K562 (cell line): ENCODE data around the gene HS6ST1. TPM values are rescaled to one million over a fixed set of nuclear protein-coding genes. Genes with fewer than 3 reads are reported as not detected.

ENCODE experiments used
- ATAC-seq: fragments of 200-7000 bp; cut with Tn5 transposase; 3 replicates; pipeline ENCODE4 v1.9.1; 2020; ENCODE audit warnings: moderate library complexity
- BruUV-seq: library from RNA; stranded (reverse); fragments of 400-500 nt; replicated peaks from 2 replicates; lab custom pipeline; 2021; lab: Mats Ljungman, UMichigan
- CTCF ChIA-PET: fragments of 300-600 bp; formaldehyde crosslinking; extraction: SDS; loops from one replicate; lab custom pipeline; 2021; ENCODE audit warnings: low intra/inter-chr PET ratio; lab: Yijun Ruan, JAX
- POLR2A ChIA-PET: fragments of 300-600, 350-650 bp; sonication (Branson Sonifier 250); formaldehyde crosslinking; extraction: SDS; loops from one replicate; lab custom pipeline; 2021; ENCODE audit warnings: antibody characterized with exemption, inconsistent platforms; lab: Yijun Ruan, JAX
- DNase-seq, 4 experiments: peaks; one replicate each; pipeline versions ENCODE4 v3.0.0 to v3.0.0-alpha.2; 2011 to 2018; ENCODE audit warnings: low spot score in 3 of 4, mixed read lengths in 3 of 4; ENCODE audit errors: extremely low read depth in 1 of 4
- FAIRE-seq: peaks from 2 replicates; lab custom pipeline; 2011; peaks lifted over from hg19 to GRCh38; lab: Jason Lieb, UNC
- H2AFZ ChIP-seq: 2 replicates; pipeline ENCODE4 v1.6.0; 2011; ENCODE audit warnings: low read depth, low read length, control low read depth, inconsistent platforms
- H3K27ac ChIP-seq: fragments of 200-600 bp; 3 replicates; pipeline ENCODE4 v1.8.0; 2011; ENCODE audit warnings: low read depth, mild to moderate bottlenecking, control low read depth, inconsistent platforms, low read length, moderate library complexity, mixed read lengths; ENCODE audit errors: extremely low read depth
- H3K27me3 ChIP-seq, 2 experiments: fragments of 300-600 bp in 1 of 2; 2 replicates in 1 of 2; 3 replicates in 1 of 2; pipeline versions ENCODE4 v1.6.0 to v1.8.0; 2011; ENCODE audit warnings: inconsistent platforms in 2 of 2, low read length in 2 of 2, mild to moderate bottlenecking in 1 of 2, mixed read lengths in 1 of 2, moderate library complexity in 1 of 2; ENCODE audit not compliant: control insufficient read depth in 2 of 2, insufficient read depth in 2 of 2
- H3K36me3 ChIP-seq: fragments of 300-600 bp; 3 replicates; pipeline ENCODE4 v1.8.0; 2011; ENCODE audit warnings: mild to moderate bottlenecking, low read length, inconsistent platforms; ENCODE audit not compliant: control insufficient read depth, insufficient read depth
- H3K4me1 ChIP-seq, 2 experiments: fragments of 200-600 bp in 1 of 2; replicated peaks in 1 of 2; 2 replicates in 1 of 2; 3 replicates in 1 of 2; pipeline versions ENCODE4 v1.5.1 to v1.8.0; 2011; ENCODE audit warnings: inconsistent platforms in 2 of 2, low read length in 2 of 2, mild to moderate bottlenecking in 1 of 2, mixed read lengths in 1 of 2, moderate library complexity in 1 of 2; ENCODE audit not compliant: control insufficient read depth in 2 of 2, insufficient read depth in 2 of 2
- H3K4me2 ChIP-seq: 2 replicates; pipeline ENCODE4 v1.6.1; 2011; ENCODE audit warnings: low read length, control low read depth, inconsistent platforms, mixed read lengths; ENCODE audit not compliant: insufficient read depth
- H3K4me3 ChIP-seq: fragments of 200-600 bp; sonication (generic), shearing (Covaris generic); 2 replicates; pipeline ENCODE4 v1.5.1; 2016; ENCODE audit warnings: control low read depth, inconsistent platforms
- H3K79me2 ChIP-seq: fragments of 200-600 bp; 3 replicates; pipeline ENCODE4 v1.8.0; 2011; ENCODE audit warnings: low read length, inconsistent platforms; ENCODE audit not compliant: control insufficient read depth, insufficient read depth
- H3K9ac ChIP-seq, 2 experiments: 2 replicates each; pipeline versions ENCODE4 v1.6.0 to v1.6.1; 2011; ENCODE audit warnings: low read depth in 2 of 2, low read length in 2 of 2, control low read depth in 1 of 2, inconsistent platforms in 1 of 2, mild to moderate bottlenecking in 1 of 2, mixed read lengths in 1 of 2; ENCODE audit not compliant: insufficient read depth in 1 of 2
- H3K9me1 ChIP-seq: one replicate; pipeline ENCODE4 v1.6.0; 2011; ENCODE audit warnings: inconsistent platforms, mild to moderate bottlenecking, low read length, moderate library complexity; ENCODE audit not compliant: control insufficient read depth, insufficient read depth
- H3K9me3 ChIP-seq: replicated peaks from 2 replicates; pipeline ENCODE4 v1.5.1; 2011; ENCODE audit warnings: low read depth, low read length, inconsistent platforms; ENCODE audit not compliant: control insufficient read depth, insufficient read depth
- H4K20me1 ChIP-seq: replicated peaks from 2 replicates; pipeline ENCODE4 v1.6.1; 2011; ENCODE audit warnings: low read length, inconsistent platforms, mixed read lengths; ENCODE audit not compliant: control insufficient read depth, insufficient read depth
- C11orf30 ChIP-seq: fragments of 450-650 bp; IDR thresholded peaks from 2 replicates; pipeline ENCODE4 v1.6.1; 2016; ENCODE audit warnings: low read depth, mild to moderate bottlenecking
- HDAC6 ChIP-seq: IDR thresholded peaks from 2 replicates; pipeline ENCODE4 v1.6.1; 2012; ENCODE audit warnings: low read depth, mild to moderate bottlenecking, control low read depth, inconsistent platforms, low read length, moderate library complexity
- ILK ChIP-seq: fragments of 450-650 bp; IDR thresholded peaks from 2 replicates; pipeline ENCODE4 v1.6.1; 2016; ENCODE audit warnings: missing genetic modification characterization, low read depth, mild to moderate bottlenecking, missing compliant biosample characterization, moderate library complexity, borderline replicate concordance
- MTA1 ChIP-seq: fragments of 450-650 bp; IDR thresholded peaks from 2 replicates; pipeline ENCODE4 v1.6.1; 2017; ENCODE audit warnings: borderline replicate concordance
- RNF2 ChIP-seq: sonication (generic); IDR thresholded peaks from 2 replicates; pipeline ENCODE4 v1.6.1; 2016
- SNAPC5 ChIP-seq: fragments of 250-450 bp; sonication (Bioruptor Pico); IDR thresholded peaks from 2 replicates; pipeline ENCODE4 v1.8.0; 2021; ENCODE audit warnings: moderate library complexity, mild to moderate bottlenecking, inconsistent platforms
- SRSF9 ChIP-seq: fragments of 200-400 bp; formaldehyde crosslinking; IDR thresholded peaks from 2 replicates; pipeline ENCODE4 v1.6.1; 2017; ENCODE audit warnings: low read depth, low read length, borderline replicate concordance
- ZKSCAN1 ChIP-seq: fragments of 150-350 bp; IDR thresholded peaks from 2 replicates; pipeline ENCODE4 v1.6.1; 2016; ENCODE audit warnings: low read depth, low read length
- ZNF449 ChIP-seq: fragments of 250-450 bp; sonication (Bioruptor Pico); IDR thresholded peaks from 2 replicates; pipeline ENCODE4 v1.8.0; 2022; ENCODE audit warnings: moderate library complexity, mild to moderate bottlenecking, inconsistent platforms
- WGBS: fragments of 100-300 bp; shearing (Covaris generic); methylation state at CpG from one replicate; pipeline ENCODE4 v1.1.6; 2016; ENCODE audit warnings: low coverage, mixed read lengths; ENCODE audit not compliant: insufficient coverage; ENCODE audit errors: missing lambda C conversion rate; 5-methylcytosine and 5-hydroxymethylcytosine counted together
- in situ Hi-C: fragments of 300-500 bp; cut with MboI; formaldehyde crosslinking; loops from 4 replicates; pipeline ENCODE4 v1.15.0; 2018; ENCODE audit warnings: inconsistent platforms, mixed read lengths
- intact Hi-C: fragments of 100-400 bp; cut with micrococcal nuclease; formaldehyde crosslinking; loops from 2 replicates; pipeline ENCODE4 v1.14.2; 2022
- polyA plus RNA-seq, 8 experiments: library from polyadenylated mRNA; depleted of rRNA in 4 of 8; stranded (reverse) in 5 of 8; unstranded in 3 of 8; fragments of >200 nt; fragmentation: Nextera tagmentation in 2 of 8; fragmentation: Illumina TruSeq in 1 of 8; extraction: Ambion mirVana in 2 of 8; extraction: Trizol in 1 of 8; gene quantifications; 2 replicates each; pipeline versions ENCODE4 v1.2.1 to v1.2.3, GENCODE V29; 2011 to 2014; ENCODE audit warnings: inconsistent platforms in 1 of 8, missing spikeins in 1 of 8
- total RNA-seq, 7 experiments: library from RNA; depleted of rRNA in 6 of 7; stranded (reverse); fragments of >200 nt in 6 of 7; fragmentation: Illumina TruSeq in 2 of 7; extraction: Trizol in 2 of 7; gene quantifications; 2 replicates each; pipeline versions ENCODE4 v1.2.1 to v1.2.3, GENCODE V29; 2011 to 2021; ENCODE audit warnings: low replicate concordance in 1 of 7

HS6ST1 gene
- total and polyA plus RNA-seq, 9 of the 15 experiments (the other 6 are each of a cell fraction or from before 2014, with no cell fraction given), result 0.06 to 7.4 (median 3.8) TPM

GRCh38 chr2:128241896-128242295 lies 76.8 kb downstream of the HS6ST1 start:
- H3K79me2 ChIP-seq, result no peaks in the 10 kb centered on the region
- no peak overlapping the region for H3K4me3 ChIP-seq
- H3K27ac ChIP-seq, result no peak overlapping the region
- ATAC-seq (no peak), FAIRE-seq (no peak), DNase-seq (no peak)
- no peak for TF ChIP-seq ZKSCAN1
- TF ChIP-seq C11orf30, result no peak
- TF ChIP-seq HDAC6, result no peak
- TF ChIP-seq RNF2, result no peak
- no peak for TF ChIP-seq MTA1
- TF ChIP-seq ILK (tag), result no peak
- TF ChIP-seq ZNF449 (CRISPR knock-in tag), result no peak
- no peak for TF ChIP-seq SRSF9
- no peak for TF ChIP-seq SNAPC5
- WGBS, result 20% methylated on average over 3 of the region's 3 CpGs
- no peak overlapping the region for H3K4me2 ChIP-seq
- H3K9me3 ChIP-seq, result no peaks in the 10 kb centered on the region; the same call in 1 of the 2 replicates
- peaks cover 5 to 39% of the 10 kb centered on the region in 2 experiments; a peak in 3 of 5 replicates for H3K27me3 ChIP-seq
- no peak overlapping the region for H3K9ac ChIP-seq
- H3K36me3 ChIP-seq, result no peaks in the 10 kb centered on the region
- no peaks in the 10 kb centered on the region; a peak in 1 of 5 replicates for H3K4me1 ChIP-seq
- in situ Hi-C loops (no loop called here), intact Hi-C loops (no loop called here)
- no peak overlapping the region for H2AFZ ChIP-seq
- ChIA-PET CTCF (no interaction called here), POLR2A (interaction anchor here (0.9 kb wide), 1 partner anchor 8 kb away, joined by 3 read pairs; no protein-coding TSS in a partner anchor)
- no peaks in the 10 kb centered on the region for H3K9me1 ChIP-seq
- H4K20me1 ChIP-seq, result no peaks in the 10 kb centered on the region
- no TSS peak for BruUV-seq
